Measurements from ENCODE around the gene LRRC23. TPM values are rescaled to one million over a fixed set of nuclear protein-coding genes. Genes with fewer than 3 reads are reported as not detected.

LRRC23 gene
- total RNA-seq, 4 donors from 2014 or later = 8.3 to 12.9 (median 11.0) TPM

GRCh38 chr12:6899427-6899826, 5.2 kb upstream of the LRRC23 start:
- Histone ChIP-seq H3K27ac (replicated peaks in 1 of 4) (no peak overlapping the region), H3K4me1 (peaks cover 5 to 16% (median 7%) of the 10 kb centered on the region in 4 donors), H3K4me3 (no peak overlapping the region), H3K27me3 (no peaks in the 10 kb centered on the region), H3K9me3 (no peaks in the 10 kb centered on the region), H3K36me3 (no peaks in the 10 kb centered on the region)
- WGBS = 67% methylated on average over 5 of the region's 5 CpGs
- intact Hi-C loops (cut with DNase I) = no loop called here
- TF ChIP-seq POLR2A (IDR thresholded peaks at IDR 0.05; ENCODE audit: low read depth) (no peak), POLR2AphosphoS5 (IDR thresholded peaks at IDR 0.05) (no peak), CTCF (IDR thresholded peaks at IDR 0.05) (no peak), EP300 (IDR thresholded peaks at IDR 0.05) (no peak)
- DNase-seq (ENCODE audit: extremely low spot score) = no peak

GRCh38 chr12:6899837-6900519, 4.6 kb upstream of the LRRC23 start:
- no peak for DNase-seq (ENCODE audit: extremely low spot score)
- no peaks in the 10 kb centered on the region for H3K9me3 ChIP-seq
- H3K4me3 ChIP-seq = no peak overlapping the region
- H3K27me3 ChIP-seq = no peaks in the 10 kb centered on the region
- peaks cover 7 to 18% (median 10%) of the 10 kb centered on the region in 4 donors for H3K4me1 ChIP-seq
- no peaks in the 10 kb centered on the region for H3K36me3 ChIP-seq
- intact Hi-C loops (cut with DNase I) = no loop called here
- H3K27ac ChIP-seq (replicated peaks in 1 of 4) = no peak overlapping the region
- TF ChIP-seq CTCF (IDR thresholded peaks at IDR 0.05) = no peak
- TF ChIP-seq POLR2AphosphoS5 (IDR thresholded peaks at IDR 0.05) = no peak
- TF ChIP-seq POLR2A (IDR thresholded peaks at IDR 0.05; ENCODE audit: low read depth) = no peak
- TF ChIP-seq EP300 (IDR thresholded peaks at IDR 0.05) = no peak
- WGBS = 61% methylated on average over 10 of the region's 10 CpGs

- TF ChIP-seq EP300 (IDR thresholded peaks at IDR 0.05) (no peak), CTCF (IDR thresholded peaks at IDR 0.05) (no peak), POLR2AphosphoS5 (IDR thresholded peaks at IDR 0.05) (no peak), POLR2A (IDR thresholded peaks at IDR 0.05; ENCODE audit: low read depth) (no peak)
- Histone ChIP-seq H3K4me3 (no peak overlapping the region), H3K9me3 (no peaks in the 10 kb centered on the region), H3K27me3 (no peaks in the 10 kb centered on the region), H3K36me3 (peaks cover 0 to 11% (median 9%) of the 10 kb centered on the region in 4 donors), H3K27ac (replicated peaks in 1 of 4) (no peak overlapping the region), H3K4me1 (peaks cover 11 to 25% (median 18%) of the 10 kb centered on the region in 4 donors)
- 81% methylated on average over 3 of the region's 4 CpGs for WGBS
- intact Hi-C loops (cut with DNase I) = no loop called here
- no peak for DNase-seq (ENCODE audit: extremely low spot score)
These were observed 2.2 kb upstream of the LRRC23 start for GRCh38 chr12:6902448-6902847.

GRCh38 chr12:6903722-6904121, 900 bp upstream of the LRRC23 start:
- Histone ChIP-seq H3K9me3 (no peaks in the 10 kb centered on the region), H3K4me3 (no peak overlapping the region), H3K27me3 (no peaks in the 10 kb centered on the region), H3K27ac (replicated peaks in 1 of 4) (no peak overlapping the region), H3K4me1 (peaks cover 11 to 25% (median 18%) of the 10 kb centered on the region in 4 donors), H3K36me3 (peaks cover 0 to 17% (median 9%) of the 10 kb centered on the region in 4 donors)
- TF ChIP-seq POLR2A (IDR thresholded peaks at IDR 0.05; ENCODE audit: low read depth) (no peak), CTCF (IDR thresholded peaks at IDR 0.05) (no peak), POLR2AphosphoS5 (IDR thresholded peaks at IDR 0.05) (no peak), EP300 (IDR thresholded peaks at IDR 0.05) (no peak)
- intact Hi-C loops (cut with DNase I) = no loop called here
- DNase-seq (ENCODE audit: extremely low spot score) = no peak
- WGBS = 79% methylated on average over 1 of the region's 1 CpG
